ENCODE data around the gene PARP1.

DNA sequence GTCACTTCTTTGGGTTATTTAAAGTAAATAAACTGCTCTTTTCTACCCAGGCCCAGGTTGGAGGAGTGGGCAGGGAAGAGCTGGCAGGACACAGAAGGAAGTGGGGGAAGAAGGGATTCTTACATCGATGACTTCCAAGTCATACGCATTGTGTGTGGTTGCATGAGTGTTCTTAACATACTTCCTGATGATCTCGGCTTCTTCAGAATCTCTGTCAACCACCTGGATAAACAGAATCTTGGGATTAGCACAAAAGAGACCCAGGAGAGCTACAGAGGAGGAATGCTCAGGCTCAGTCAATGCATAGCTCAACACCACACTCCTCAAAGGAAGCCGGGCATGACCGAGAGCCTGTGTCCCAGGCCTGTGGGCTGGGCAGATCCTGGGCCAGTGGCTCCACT is 42.1 kb downstream of the PARP1 start:
- TF ChIP-seq, protein P1, sequence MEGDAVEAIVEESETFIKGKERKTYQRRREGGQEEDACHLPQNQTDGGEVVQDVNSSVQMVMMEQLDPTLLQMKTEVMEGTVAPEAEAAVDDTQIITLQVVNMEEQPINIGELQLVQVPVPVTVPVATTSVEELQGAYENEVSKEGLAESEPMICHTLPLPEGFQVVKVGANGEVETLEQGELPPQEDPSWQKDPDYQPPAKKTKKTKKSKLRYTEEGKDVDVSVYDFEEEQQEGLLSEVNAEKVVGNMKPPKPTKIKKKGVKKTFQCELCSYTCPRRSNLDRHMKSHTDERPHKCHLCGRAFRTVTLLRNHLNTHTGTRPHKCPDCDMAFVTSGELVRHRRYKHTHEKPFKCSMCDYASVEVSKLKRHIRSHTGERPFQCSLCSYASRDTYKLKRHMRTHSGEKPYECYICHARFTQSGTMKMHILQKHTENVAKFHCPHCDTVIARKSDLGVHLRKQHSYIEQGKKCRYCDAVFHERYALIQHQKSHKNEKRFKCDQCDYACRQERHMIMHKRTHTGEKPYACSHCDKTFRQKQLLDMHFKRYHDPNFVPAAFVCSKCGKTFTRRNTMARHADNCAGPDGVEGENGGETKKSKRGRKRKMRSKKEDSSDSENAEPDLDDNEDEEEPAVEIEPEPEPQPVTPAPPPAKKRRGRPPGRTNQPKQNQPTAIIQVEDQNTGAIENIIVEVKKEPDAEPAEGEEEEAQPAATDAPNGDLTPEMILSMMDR (IDR thresholded peaks at IDR 0.05; ENCODE audit: low read length) = no peak
- no peak for TF ChIP-seq EZH2 (IDR thresholded peaks at IDR 0.05; ENCODE audit: borderline replicate concordance, low read length)
